Activated T-helper 1 cell treated with anti-CD3 and anti-CD28 coated beads, Interleukin-12 subunit alpha, Interleukin-12 subunit beta, Interleukin-2, Interleukin-4 antibody, amounts not matched to agents 30 ng/mL and 10 ng/mL and 1 ng/mL, durations not matched to agents 14 hours and 24 hours and 36 hours (primary cell): Measurements from ENCODE around the gene KCNQ4. TPM values are rescaled to one million over a fixed set of nuclear protein-coding genes. Genes with fewer than 3 reads are reported as not detected.

Experiments used
- DNase-seq: peaks from one replicate; pipeline ENCODE4 v3.0.0; 2021; ENCODE audit warnings: low spot score
- H3K27ac Mint-ChIP-seq: one replicate; pipeline ENCODE4 v1.8.0; 2021; ENCODE audit warnings: mild to moderate bottlenecking, mixed read lengths
- H3K27me3 Mint-ChIP-seq: one replicate; pipeline ENCODE4 v1.8.0; 2022; ENCODE audit warnings: mild to moderate bottlenecking, moderate library complexity, mixed read lengths; ENCODE audit not compliant: insufficient read depth
- H3K36me3 Mint-ChIP-seq: one replicate; pipeline ENCODE4 v1.8.0; 2021; ENCODE audit warnings: low read depth, mixed read lengths
- H3K4me1 Mint-ChIP-seq: one replicate; pipeline ENCODE4 v1.8.0; 2021; ENCODE audit warnings: low read depth, mixed read lengths
- H3K4me3 Mint-ChIP-seq: one replicate; pipeline ENCODE4 v1.8.0; 2021; ENCODE audit warnings: mild to moderate bottlenecking, moderate library complexity, mixed read lengths
- H3K9me3 Mint-ChIP-seq: one replicate; pipeline ENCODE4 v1.8.0; 2021; ENCODE audit warnings: mixed read lengths
- intact Hi-C: fragments of 100-400 bp; cut with micrococcal nuclease; formaldehyde crosslinking; loops from one replicate; pipeline ENCODE4 v1.15.1; 2024
- total RNA-seq: library from RNA; stranded (reverse); gene quantifications from 2 replicates; pipeline ENCODE4 v1.2.3, GENCODE V29; 2022

KCNQ4 gene
- total RNA-seq, 1 donor from 2014 or later, result 0.88 TPM

- H3K27ac Mint-ChIP-seq, result no peak overlapping the region
- DNase-seq, result no peak
- no peak overlapping the region for H3K4me3 Mint-ChIP-seq
- no peaks in the 10 kb centered on the region for H3K9me3 Mint-ChIP-seq
- no peaks in the 10 kb centered on the region for H3K36me3 Mint-ChIP-seq
- peaks cover 11% of the 10 kb centered on the region for H3K4me1 Mint-ChIP-seq
- peaks cover 14% of the 10 kb centered on the region for H3K27me3 Mint-ChIP-seq
- intact Hi-C loops, result no loop called here
Measured at GRCh38 chr1:40853113-40853884, 69.7 kb downstream of the KCNQ4 start.

GRCh38 chr1:40853885-40854170, 70.2 kb downstream of the KCNQ4 start:
- Mint-ChIP-seq H3K4me1 (peaks cover 11% of the 10 kb centered on the region), H3K36me3 (no peaks in the 10 kb centered on the region), H3K27me3 (peaks cover 19% of the 10 kb centered on the region), H3K27ac (no peak overlapping the region), H3K9me3 (no peaks in the 10 kb centered on the region), H3K4me3 (no peak overlapping the region)
- intact Hi-C loops, result no loop called here
- no peak for DNase-seq

GRCh38 chr1:40855513-40855912, 71.9 kb downstream of the KCNQ4 start:
- no peak for DNase-seq
- Mint-ChIP-seq H3K36me3 (no peaks in the 10 kb centered on the region), H3K4me1 (peaks cover 4% of the 10 kb centered on the region), H3K27me3 (peaks cover 34% of the 10 kb centered on the region), H3K9me3 (no peaks in the 10 kb centered on the region), H3K4me3 (no peak overlapping the region), H3K27ac (no peak overlapping the region)
- intact Hi-C loops, result no loop called here

DNA sequence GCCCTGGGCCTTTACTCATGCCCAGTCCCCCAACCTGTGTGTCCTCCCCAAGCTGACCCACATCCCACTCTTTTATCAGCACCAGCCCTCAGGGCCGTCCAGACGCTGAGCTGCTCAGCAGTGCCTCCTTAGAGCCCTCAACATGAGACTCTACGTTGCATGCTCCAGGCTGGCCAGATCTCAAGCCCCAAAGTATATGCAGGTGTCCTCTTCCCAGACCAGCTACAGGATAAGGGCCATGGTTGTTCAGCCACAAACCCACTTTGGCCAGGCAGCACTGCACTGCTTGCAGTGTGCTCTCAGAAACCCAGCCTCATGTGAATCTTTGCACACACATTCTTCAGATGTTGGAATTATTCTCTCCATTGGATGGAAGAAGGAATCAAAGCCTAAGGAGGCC, 72.5 kb downstream of the KCNQ4 start:
- Mint-ChIP-seq H3K4me1 (peaks cover 9% of the 10 kb centered on the region), H3K36me3 (peaks cover 2% of the 10 kb centered on the region), H3K27ac (no peak overlapping the region), H3K9me3 (no peaks in the 10 kb centered on the region), H3K4me3 (no peak overlapping the region), H3K27me3 (peaks cover 39% of the 10 kb centered on the region)
- no peak for DNase-seq
- intact Hi-C loops, result no loop called here

GRCh38 chr1:40856656-40857302, 73.2 kb downstream of the KCNQ4 start:
- no peak overlapping the region for H3K4me3 Mint-ChIP-seq
- H3K4me1 Mint-ChIP-seq, result peaks cover 9% of the 10 kb centered on the region
- peaks cover 2% of the 10 kb centered on the region for H3K36me3 Mint-ChIP-seq
- peaks cover 39% of the 10 kb centered on the region for H3K27me3 Mint-ChIP-seq
- intact Hi-C loops, result no loop called here
- H3K27ac Mint-ChIP-seq, result no peak overlapping the region
- DNase-seq, result no peak
- no peaks in the 10 kb centered on the region for H3K9me3 Mint-ChIP-seq

DNA sequence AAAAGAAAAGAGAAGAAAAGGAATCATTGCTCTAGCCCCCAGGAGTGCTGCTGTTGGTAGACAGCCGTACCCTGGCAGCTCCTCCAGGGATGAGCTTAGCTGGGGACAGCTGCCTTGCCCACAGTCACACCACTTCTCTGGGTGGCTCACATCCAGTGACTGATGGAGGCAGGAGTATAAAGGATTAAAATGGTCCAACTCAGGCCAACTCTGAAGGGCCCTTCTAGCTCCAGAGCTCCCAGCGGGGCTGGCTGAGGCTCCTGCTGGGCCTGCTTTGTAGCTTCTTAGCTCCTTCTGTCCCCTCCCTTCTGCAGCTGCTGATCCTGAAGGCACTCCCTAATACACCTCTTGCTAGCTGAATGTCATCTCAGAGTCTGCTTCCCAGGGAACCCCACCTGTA, 74.2 kb downstream of the KCNQ4 start:
- H3K27me3 Mint-ChIP-seq, result peaks cover 39% of the 10 kb centered on the region
- no peak for DNase-seq
- peaks cover 14% of the 10 kb centered on the region for H3K4me1 Mint-ChIP-seq
- H3K4me3 Mint-ChIP-seq, result no peak overlapping the region
- H3K27ac Mint-ChIP-seq, result no peak overlapping the region
- H3K9me3 Mint-ChIP-seq, result no peaks in the 10 kb centered on the region
- intact Hi-C loops, result no loop called here
- peaks cover 2% of the 10 kb centered on the region for H3K36me3 Mint-ChIP-seq

DNA sequence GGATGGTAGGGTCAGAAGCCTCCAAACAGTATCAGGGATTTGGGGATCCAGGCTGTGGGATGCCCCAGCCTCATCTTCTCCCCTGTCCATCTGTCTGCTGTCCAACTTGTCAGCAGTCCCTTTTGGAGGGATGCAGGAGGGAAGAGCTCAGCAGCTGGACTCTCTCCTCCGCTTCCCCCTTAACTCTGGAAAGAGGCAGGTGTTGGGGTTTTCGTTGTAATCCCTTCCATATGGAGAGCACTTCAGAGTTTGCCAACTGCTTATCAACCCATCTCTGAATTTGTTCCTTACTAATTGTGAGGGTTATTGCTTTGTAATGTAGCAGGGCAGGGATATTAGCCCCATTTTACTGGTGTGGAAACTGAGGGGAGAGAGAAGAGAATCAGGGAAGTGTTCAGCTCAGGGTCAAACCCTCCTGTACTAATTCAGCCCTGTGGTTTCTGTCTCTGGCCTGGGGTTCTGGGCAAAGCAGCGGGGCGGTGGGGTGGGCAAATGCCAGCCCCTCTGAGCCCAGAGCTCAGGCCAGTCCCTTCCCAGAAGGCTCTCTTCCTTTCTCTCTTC, 75.3 kb downstream of the KCNQ4 start:
- intact Hi-C loops, result no loop called here
- H3K36me3 Mint-ChIP-seq, result peaks cover 2% of the 10 kb centered on the region
- peaks cover 17% of the 10 kb centered on the region for H3K4me1 Mint-ChIP-seq
- H3K27me3 Mint-ChIP-seq, result peaks cover 39% of the 10 kb centered on the region
- H3K4me3 Mint-ChIP-seq, result no peak overlapping the region
- H3K27ac Mint-ChIP-seq, result no peak overlapping the region
- DNase-seq, result no peak
- no peaks in the 10 kb centered on the region for H3K9me3 Mint-ChIP-seq

DNA sequence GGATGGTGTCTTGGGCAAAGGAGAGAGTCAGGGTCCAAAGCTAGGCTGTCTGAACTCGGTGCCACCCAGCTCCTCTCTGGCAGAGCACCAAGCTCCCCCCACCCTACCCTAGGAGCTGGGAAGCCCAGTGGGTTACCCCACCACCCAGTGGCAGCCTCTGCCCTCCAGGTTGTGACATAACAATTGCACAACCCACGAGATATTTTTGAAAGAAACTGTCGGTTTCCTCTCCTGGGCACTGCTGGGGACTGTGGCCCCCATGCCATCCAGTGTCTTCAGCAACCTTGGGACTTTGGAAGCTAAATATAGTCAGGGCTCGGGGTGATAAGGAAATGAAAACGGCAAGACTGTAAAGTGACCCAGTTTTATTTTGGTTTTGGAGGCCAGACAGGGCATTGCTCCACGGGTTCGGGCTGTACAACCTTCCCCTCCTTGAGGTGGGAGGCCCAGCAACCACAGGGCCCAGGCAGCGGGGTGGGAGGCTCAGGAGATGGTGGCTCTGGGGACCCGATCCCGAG, 77.2 kb downstream of the KCNQ4 start:
- H3K36me3 Mint-ChIP-seq, result peaks cover 2% of the 10 kb centered on the region
- H3K4me3 Mint-ChIP-seq, result peak overlapping the region; percentile 76
- H3K27me3 Mint-ChIP-seq, result peaks cover 39% of the 10 kb centered on the region
- no peaks in the 10 kb centered on the region for H3K9me3 Mint-ChIP-seq
- DNase-seq, result no peak
- peaks cover 17% of the 10 kb centered on the region for H3K4me1 Mint-ChIP-seq
- H3K27ac Mint-ChIP-seq, result peak overlapping the region; percentile 82
- intact Hi-C loops, result loop anchor here (10.0 kb wide), 1 partner anchor 326 kb away; the partner anchor contains the start of gene ZNF684

DNA sequence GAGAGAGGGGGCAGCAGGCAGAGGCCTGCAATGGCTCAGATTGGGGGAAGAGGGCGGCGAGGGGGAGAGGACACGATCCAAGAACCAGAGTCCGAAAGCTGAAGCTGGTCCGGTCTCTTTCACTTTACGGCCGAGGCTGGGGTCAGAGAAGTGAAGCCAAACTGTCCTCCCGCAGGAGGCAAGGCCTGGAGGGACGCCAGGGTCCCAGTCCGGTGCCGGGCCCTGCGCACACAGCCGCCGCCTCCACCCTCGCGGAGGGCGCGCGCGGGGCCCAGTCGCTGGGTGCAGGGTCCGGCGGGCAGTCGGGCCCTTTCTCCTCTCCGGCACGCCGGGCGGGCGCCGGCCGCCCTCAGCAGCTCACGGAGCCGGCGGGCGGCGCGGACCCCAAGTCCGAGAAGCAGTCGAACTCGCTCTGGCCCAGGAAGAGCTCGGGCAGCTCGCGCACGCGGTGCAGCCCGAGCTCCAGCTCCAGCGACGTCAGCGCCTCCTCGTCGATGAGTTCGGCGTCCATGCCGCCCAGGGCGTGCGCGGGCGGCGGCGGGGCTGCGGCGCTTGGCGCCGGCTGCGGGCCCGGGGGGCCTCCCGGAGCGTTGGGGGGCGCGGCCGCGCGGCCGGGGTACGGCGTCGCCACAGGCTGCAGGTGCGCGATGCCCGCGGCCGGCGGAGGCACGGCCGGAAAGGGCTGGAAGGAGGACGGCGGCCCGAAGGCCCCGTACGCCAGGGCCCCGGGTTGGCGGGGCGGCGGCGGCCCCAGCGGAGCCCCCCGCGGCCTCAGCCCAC, 77.8 kb downstream of the KCNQ4 start:
- Mint-ChIP-seq H3K27ac (peak overlapping the region; percentile 82), H3K4me3 (peak overlapping the region; percentile 76), H3K27me3 (peaks cover 39% of the 10 kb centered on the region), H3K4me1 (peaks cover 20% of the 10 kb centered on the region), H3K36me3 (peaks cover 2% of the 10 kb centered on the region), H3K9me3 (no peaks in the 10 kb centered on the region)
- DNase-seq, result no peak
- intact Hi-C loops, result loop anchor here (1.0 to 10.0 kb wide), 6 partner anchors 43 to 327 kb away; partner anchors contain the start of genes CTPS1, NFYC, RIMS3 and ZNF684

DNA sequence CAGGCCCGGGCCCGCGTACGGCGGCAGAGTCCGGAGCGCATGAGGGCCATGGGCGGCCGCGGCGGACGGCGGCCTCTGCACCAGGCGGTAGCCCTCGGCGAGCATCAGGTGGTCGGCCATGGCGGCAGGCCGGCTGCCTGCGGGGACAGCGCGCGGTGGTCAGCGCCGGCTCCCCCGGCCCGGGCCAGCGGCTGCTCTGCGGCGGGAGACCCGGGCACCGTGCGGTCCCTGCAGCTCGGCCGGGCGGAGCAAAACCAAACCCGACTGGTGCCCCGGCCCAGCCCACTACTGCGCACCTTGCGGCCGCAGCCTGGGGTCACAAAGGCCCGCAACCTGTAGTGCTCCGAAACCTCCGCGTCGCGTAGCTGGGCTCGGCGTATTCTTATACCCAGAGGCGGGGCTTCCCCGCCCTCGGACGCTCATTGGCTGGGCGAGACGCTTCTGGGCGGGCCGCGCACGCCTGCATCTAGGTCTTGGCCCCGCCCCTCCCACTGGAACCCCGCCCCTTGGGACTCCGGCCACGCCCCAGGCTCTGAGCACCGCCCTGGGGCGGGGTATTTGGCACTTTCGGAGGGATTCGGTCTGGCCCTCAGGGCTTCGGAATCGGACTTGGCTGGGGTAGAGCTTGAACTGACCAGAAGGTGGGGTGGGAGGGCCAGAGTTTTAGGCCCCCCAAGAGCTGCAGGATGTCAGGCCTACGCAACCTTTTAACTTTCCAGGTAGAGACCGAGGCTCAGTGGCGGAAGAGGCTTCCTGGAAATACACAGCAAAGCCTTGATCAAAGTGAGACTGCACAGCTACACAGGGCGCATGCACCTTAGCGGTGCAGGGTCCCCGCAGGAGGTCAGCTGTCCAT, 78.6 kb downstream of the KCNQ4 start, which contains the start of gene CITED4:
TSS of gene CITED4 (minus strand) at position 356 of the 856 bp plus-strand sequence. CDS start at position 120, 236 bp downstream.
- Mint-ChIP-seq H3K27me3 (peaks cover 35% of the 10 kb centered on the region), H3K9me3 (no peaks in the 10 kb centered on the region), H3K4me1 (peaks cover 24% of the 10 kb centered on the region), H3K4me3 (peak within 1 kb of the TSS; percentile 92), H3K36me3 (peaks cover 2% of the 10 kb centered on the region), H3K27ac (peak within 1 kb of the TSS; percentile 97)
- DNase-seq, result peak; percentile 95
- intact Hi-C loops, result loop anchor here (1.0 to 10.0 kb wide), 6 partner anchors 43 to 327 kb away; partner anchors contain the start of genes CTPS1, NFYC, RIMS3 and ZNF684

DNA sequence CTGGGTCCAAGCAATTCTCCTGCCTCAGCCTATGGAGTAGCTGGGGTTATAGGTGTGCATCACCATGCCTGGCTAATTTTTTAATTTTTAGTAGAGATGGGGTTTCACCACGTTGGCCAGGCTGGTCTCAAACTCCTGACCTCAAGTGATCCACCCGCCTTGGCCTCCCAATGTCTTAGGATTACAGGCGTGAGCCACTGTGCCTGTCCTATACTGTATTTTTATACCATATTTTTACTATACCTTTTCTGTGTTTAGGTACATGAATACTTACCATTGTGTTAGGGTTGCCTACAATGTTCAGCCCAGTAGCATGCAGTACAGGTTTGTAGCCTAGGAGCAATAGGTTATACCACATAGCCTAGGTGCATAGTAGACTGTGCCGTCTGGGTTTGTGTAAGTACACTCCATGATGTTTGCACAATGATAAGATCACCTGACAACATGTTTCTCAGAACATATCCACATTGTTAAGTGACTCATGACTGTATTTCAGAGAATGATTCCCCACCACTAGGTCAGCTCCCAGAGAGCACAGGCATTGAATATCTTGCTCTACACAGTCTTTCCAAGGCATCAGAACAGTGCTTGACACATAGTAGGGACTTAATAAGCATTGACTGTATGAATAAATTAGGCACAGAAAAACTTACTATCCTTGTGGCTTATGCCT, 84.6 kb downstream of the KCNQ4 start:
- peaks cover 10% of the 10 kb centered on the region for H3K9me3 Mint-ChIP-seq
- intact Hi-C loops, result loop anchor here (10.0 kb wide), 1 partner anchor 333 kb away; the partner anchor contains the start of gene ZNF684
- no peak for DNase-seq
- H3K36me3 Mint-ChIP-seq, result no peaks in the 10 kb centered on the region
- H3K27ac Mint-ChIP-seq, result peak overlapping the region; percentile 19
- H3K27me3 Mint-ChIP-seq, result no peaks in the 10 kb centered on the region
- peaks cover 29% of the 10 kb centered on the region for H3K4me1 Mint-ChIP-seq
- peak overlapping the region; percentile 5 for H3K4me3 Mint-ChIP-seq
